HK-2 (cell line): Measurements from ENCODE around the gene TBX2.

Experiments used
- DNase-seq: peaks from one replicate; pipeline ENCODE4 v3.0.0-alpha.2; 2018; ENCODE audit not compliant: unreplicated experiment

Gene TBX2

GRCh38 chr17:61402073-61402541 lies 2.5 kb downstream of the TBX2 start:
- DNase-seq, result no peak

DNA sequence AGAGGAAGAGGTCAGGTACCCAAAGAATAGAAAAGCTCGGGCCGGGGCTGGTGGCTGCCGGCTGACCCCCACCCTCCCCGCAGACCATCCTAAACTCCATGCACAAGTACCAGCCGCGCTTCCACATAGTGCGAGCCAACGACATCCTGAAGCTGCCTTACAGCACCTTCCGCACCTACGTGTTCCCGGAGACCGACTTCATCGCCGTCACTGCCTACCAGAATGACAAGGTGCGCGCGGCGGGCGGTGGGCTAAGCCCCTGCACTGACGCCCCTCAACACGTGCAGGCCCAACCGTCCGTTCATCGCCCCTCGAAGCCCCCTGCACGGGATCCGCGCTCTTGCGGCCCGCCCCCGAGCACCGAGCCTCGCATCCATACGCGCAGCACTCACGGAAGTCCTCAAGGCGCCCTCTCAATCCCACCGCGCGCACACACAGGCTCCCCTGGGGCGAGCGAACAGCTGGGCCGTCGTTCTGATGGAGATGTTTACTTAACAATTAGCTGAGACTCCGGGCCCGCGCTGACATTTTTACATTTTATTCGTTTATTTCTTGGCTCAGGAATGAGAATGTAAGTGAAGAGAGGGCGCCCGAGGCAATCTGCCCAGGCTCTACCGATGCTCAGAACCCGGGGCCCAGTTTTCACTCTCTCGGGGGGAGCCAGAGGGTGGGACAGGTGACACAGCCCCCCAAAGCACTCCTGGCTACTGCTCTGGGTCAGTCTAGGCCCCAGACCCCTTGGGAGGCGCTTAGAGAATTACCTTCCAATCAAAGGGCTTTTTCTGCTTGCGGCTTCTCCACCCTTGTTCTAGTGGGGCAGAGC lies 3.5 kb downstream of the TBX2 start:
- no peak for DNase-seq

DNA sequence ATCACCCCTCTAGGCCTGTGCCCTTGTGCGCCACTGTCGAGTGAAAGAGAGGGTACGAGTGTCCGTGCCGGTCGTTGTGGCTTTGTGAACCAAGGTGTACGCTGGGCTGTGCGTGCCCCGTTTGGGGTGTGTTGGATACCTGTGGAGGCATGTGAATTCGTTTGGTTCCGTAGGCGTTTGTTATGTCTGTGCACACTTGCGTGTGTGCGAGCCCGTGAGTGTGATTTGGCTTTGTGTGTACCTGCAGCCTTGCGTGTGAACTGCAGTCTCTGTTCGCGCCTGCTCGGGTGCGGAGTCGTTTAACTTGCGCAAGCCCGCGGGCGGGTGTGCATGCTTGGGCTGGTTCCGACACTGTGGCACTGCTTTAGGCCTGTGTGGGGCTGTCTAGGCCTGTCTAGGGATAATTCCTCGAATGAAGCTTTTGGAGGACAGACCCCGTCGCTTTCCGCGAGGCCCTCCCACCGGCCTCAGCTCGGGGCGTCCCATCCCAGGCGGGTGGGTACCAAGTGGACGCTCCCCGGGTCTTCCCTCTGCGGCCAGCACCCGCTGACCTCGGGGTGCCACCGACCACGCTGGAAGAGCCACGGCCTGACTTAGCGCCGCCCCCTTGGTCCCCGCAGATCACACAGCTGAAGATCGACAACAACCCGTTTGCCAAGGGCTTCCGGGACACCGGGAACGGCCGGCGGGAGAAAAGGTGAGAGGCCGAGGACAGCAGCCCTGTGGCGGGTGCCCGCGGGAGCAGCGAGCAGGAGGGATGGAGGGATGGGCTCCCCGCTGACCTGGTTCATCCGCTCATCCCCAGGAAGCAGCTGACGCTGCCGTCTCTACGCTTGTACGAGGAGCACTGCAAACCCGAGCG lies 4.4 kb downstream of the TBX2 start:
- no peak for DNase-seq

DNA sequence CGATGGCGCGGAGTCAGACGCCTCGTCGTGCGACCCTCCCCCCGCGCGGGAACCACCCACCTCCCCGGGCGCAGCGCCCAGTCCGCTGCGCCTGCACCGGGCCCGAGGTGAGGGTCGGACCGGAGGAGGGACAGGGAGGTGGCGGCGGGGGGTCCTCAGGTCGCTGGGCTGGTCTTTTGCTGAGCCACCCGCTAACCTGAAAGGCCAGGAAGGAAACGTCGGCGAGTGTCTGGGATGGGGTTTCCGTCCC lies 4.9 kb downstream of the TBX2 start:
- DNase-seq, result no peak

GRCh38 chr17:61404913-61405685 lies 5.5 kb downstream of the TBX2 start:
- DNase-seq, result no peak

DNA sequence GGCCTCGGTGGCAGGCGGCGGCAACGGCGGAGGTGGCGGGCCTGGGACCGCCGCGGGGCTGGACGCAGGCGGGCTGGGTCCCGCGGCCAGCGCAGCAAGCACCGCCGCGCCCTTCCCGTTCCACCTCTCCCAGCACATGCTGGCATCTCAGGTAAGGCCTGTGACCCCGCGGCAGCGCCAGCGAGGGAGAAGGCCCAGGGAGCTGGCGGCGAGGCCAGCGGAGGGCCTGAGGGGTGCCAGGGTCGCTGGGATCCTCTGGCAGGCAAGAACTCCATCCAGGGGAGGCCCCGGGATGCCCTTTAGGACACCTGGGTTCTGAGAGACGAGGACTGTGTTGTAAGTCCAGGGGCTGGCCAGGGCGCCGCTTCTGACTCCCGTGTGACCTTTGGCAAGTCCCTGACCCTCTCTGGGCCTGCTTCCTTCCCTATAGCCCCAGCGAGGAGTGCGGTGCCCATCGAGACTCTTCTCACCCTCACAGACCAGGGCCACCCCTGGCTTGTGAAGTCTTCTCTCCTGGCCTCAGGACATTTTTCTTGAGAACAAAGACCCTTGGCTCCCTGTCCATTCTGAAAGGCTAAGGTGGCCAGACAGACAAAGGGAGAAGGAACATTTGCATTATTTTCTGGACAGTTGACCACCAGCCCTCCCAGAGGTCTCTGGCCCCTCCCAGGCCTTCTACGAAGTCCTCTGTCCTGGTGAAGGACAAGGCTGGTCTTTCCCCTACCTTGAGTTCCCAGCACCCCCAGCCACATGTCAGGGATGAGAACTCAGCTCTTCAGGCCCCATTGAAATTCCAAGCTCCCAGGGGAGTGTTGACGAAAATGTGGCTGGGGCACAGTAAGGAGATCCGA lies 6.3 kb downstream of the TBX2 start:
- DNase-seq, result peak; percentile 0

- no peak for DNase-seq
Measured at GRCh38 chr17:61406537-61406845, 6.8 kb downstream of the TBX2 start.

- peak; percentile 1 for DNase-seq
Measured at GRCh38 chr17:61406971-61407911, 7.6 kb downstream of the TBX2 start.

GRCh38 chr17:61408151-61409041 lies 8.8 kb downstream of the TBX2 start:
- DNase-seq, result peak; percentile 2

DNA sequence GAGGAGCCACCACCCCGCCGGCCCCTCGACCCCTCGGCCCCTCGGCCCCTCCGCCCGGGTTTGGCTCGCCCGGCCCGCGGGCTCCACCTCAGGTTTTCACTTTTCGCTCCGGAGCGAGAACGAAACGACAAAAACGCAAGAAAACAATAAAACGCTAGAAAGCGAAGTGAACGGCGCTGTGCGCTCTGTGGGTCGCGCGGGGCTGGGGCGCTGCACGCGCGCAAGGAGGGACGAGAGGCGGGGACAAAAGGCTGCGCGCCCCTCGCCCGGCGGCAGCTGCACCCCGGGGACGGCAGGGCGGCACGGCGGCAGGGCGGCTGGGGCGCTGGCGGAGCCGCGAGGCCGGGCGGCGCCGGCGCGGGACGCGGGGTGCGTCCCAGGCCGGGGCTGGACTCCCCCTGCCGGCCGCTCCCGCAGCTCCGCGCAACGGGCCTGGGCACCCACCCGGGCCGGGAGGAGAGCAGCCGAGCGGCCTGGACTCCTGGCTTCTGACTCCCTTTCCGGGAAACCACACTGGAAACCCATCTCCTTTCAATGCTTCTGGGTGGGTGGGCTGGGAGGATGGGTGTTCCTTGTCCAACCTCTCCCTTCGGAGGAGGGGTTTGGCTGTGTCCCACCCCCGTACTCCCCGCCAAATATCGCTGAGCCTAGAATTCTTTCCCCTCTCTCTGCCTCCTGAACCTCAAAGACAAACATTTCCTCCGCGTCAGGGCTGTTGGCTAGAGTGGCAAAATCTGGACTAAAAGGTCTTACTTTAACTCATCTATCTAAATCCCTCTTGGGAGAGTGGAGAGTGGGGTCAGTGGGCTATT lies 9.9 kb downstream of the TBX2 start:
- DNase-seq, result peak; percentile 63

- DNase-seq, result peak; percentile 63
Measured at GRCh38 chr17:61410141-61411010, 10.7 kb downstream of the TBX2 start.

GRCh38 chr17:61411011-61411260 lies 11.3 kb downstream of the TBX2 start:
- DNase-seq, result no peak

DNA sequence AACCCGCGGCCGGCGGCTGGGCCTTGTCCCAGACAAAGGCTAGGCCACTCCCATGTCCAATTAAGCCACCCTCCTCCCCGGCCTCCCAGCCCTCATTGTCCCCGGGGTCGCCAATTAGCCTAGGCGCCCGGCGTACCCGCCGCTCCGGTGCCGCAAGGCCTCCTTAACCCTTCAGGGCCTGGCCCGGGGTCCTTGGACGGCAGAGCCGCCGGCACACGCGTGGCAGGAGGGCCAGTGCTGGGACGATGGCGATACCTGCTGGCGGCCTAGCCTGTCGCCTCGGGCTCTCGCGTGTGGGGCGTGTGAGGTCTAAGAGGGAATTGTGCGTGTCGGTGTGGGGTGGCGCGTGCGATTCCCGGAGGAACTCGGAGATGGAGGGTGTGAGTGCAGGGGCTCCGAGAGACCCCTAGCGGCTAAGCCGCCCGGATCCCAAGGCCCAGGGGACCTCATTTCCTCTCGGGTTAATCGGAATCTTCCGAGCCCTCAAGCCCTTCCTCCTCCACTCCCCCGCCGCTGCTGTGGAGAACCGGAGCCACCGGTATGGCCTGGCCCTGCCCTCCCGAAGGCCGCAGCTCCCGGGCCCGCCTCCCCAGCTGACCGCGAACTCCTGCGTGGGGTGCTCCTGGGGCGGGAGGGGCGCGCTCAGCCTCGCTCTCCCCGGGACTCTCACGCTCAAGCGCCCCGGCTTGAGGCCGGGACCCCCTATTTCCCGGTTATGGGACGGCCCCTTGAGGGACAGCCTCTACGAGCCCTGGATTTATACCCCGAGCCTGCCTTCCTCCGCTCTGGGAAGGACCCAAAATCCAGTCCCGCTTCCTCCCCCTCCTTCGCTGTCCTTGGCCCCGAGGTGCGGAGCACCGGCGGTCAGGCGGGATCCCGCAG lies 11.9 kb downstream of the TBX2 start:
- peak; percentile 57 for DNase-seq

DNA sequence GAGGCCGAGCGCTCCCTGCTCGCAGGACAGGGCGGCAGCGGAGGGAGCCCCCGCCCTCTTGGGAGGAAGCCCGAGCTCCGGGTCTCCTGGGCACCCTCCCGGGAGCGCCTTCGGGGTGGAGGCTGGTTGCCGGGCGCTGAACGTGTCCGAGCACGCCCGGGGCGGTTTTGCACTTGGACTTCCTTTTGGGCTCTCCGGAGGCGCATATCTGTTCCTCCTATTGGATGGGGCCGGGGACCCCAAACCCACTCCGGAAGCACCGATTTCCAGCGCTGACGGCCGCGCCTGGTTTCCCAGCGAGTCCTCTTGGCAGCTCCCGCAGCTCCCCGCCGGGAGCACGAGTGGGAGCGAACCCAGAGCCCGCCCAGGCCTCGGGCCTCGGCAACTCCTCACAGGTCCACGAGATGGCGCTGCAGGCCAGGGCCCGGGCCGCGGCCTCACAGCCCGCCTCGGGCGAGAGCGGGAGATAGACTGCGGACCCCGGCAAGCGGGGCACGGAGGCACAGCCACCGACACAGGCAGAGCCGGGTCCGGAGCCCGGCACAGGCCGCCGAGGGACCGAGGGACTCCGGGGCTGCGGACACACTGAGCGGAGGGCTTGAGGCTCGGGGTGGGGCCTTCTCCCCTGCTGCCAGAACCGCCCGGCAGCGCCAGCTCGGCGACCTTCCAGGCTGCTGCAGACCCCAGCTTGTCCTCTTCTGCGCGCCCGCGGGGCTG lies 12.7 kb downstream of the TBX2 start:
- peak; percentile 88 for DNase-seq

GRCh38 chr17:61412860-61413660 lies 13.4 kb downstream of the TBX2 start:
- DNase-seq, result peak; percentile 0
